Measurements from ENCODE around the gene SPATA31C1. TPM values are rescaled to one million over a fixed set of nuclear protein-coding genes. Genes with fewer than 3 reads are reported as not detected.
"Not testable (repeated sequence)": the region's sequence is repeated elsewhere in the genome, so short reads cannot be mapped to it uniquely, and the experiment has no call there.

The SPATA31C1 gene
- total RNA-seq, 1 experiment from 2014 or later = 0.15 TPM

DNA sequence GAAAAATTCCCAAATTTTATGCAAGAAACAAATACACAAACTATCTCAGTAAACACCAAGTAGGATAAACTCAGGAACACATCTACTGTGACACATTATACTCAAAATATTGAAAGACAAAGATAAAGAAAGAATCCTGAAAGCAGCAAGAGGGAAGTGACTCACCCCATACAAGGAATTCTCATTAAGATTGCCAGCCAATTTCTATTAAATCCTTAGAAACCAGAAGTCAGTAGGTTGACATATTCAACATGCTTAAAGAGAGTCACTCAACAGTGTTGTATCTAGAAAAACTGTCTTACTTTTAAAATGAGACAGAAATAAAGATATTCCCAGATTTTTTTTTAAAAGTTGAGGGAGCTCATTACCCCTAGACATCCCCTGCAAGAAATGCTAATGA, 19.6 kb upstream of the SPATA31C1 start:
- Mint-ChIP-seq H3K27ac (no peak overlapping the region), H3K36me3 (ENCODE audit: insufficient read depth in 1 of 3, low read depth in 3 of 3) (peaks cover 9 to 19% (median 13%) of the 10 kb centered on the region in 3 experiments; a peak in 6 of 7 replicates), H3K27me3 (ENCODE audit: low read depth) (peaks cover under 1% of the 10 kb centered on the region; the same call in 1 of the 2 replicates), H3K9me3 (peaks cover 26 to 27% of the 10 kb centered on the region in 2 experiments), H3K4me3 (no peak overlapping the region), H3K4me1 (no peaks in the 10 kb centered on the region)
- no peaks in the 10 kb centered on the region for H3K4me1 ChIP-seq (ENCODE audit: insufficient read depth, low read length)
- no peak overlapping the region for H3K23ac ChIP-seq (ENCODE audit: insufficient read length, low read depth, low read length)
- no peak overlapping the region for H4K5ac ChIP-seq (ENCODE audit: insufficient read length, low read depth, low read length)
- H2BK12ac ChIP-seq (ENCODE audit: insufficient read length, low read depth, low read length) = no peak overlapping the region
- H2AFZ ChIP-seq (ENCODE audit: low read length) = no peak overlapping the region
- H2BK5ac ChIP-seq (ENCODE audit: insufficient read length, low read length) = no peak overlapping the region
- TF ChIP-seq, protein P1, sequence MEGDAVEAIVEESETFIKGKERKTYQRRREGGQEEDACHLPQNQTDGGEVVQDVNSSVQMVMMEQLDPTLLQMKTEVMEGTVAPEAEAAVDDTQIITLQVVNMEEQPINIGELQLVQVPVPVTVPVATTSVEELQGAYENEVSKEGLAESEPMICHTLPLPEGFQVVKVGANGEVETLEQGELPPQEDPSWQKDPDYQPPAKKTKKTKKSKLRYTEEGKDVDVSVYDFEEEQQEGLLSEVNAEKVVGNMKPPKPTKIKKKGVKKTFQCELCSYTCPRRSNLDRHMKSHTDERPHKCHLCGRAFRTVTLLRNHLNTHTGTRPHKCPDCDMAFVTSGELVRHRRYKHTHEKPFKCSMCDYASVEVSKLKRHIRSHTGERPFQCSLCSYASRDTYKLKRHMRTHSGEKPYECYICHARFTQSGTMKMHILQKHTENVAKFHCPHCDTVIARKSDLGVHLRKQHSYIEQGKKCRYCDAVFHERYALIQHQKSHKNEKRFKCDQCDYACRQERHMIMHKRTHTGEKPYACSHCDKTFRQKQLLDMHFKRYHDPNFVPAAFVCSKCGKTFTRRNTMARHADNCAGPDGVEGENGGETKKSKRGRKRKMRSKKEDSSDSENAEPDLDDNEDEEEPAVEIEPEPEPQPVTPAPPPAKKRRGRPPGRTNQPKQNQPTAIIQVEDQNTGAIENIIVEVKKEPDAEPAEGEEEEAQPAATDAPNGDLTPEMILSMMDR (conservative IDR thresholded peaks at IDR 0.05) = no peak
- no peak overlapping the region for H3K27ac ChIP-seq (ENCODE audit: insufficient read length, low read depth, low read length)
- H3K79me1 ChIP-seq (ENCODE audit: insufficient read depth, low read depth, low read length, poor library complexity, severe bottlenecking) = no peaks in the 10 kb centered on the region
- no peaks in the 10 kb centered on the region for H4K20me1 ChIP-seq (ENCODE audit: control insufficient read depth, insufficient read depth, insufficient read length)
- no peak overlapping the region for H3T11ph ChIP-seq (ENCODE audit: low read length)
- H2AK5ac ChIP-seq (ENCODE audit: insufficient read length, low read length) = no peak overlapping the region
- no peak overlapping the region for H4K91ac ChIP-seq (ENCODE audit: insufficient read length, low read depth, low read length)
- H2BK120ac ChIP-seq (ENCODE audit: low read depth, low read length, poor library complexity, severe bottlenecking) = no peak overlapping the region
- no peaks in the 10 kb centered on the region for H3K79me2 ChIP-seq (ENCODE audit: insufficient read depth, low read length)
- no peak overlapping the region for H3K56ac ChIP-seq (ENCODE audit: insufficient read length, low read depth, low read length)
- H3K9me3 ChIP-seq (ENCODE audit: control insufficient read depth, low read depth, low read length) = no peaks in the 10 kb centered on the region
- H3K4ac ChIP-seq (ENCODE audit: low read depth, low read length) = no peak overlapping the region
- no peak overlapping the region for H2BK20ac ChIP-seq (ENCODE audit: low read depth, low read length, poor library complexity, severe bottlenecking)
- no peaks in the 10 kb centered on the region for H3K23me2 ChIP-seq (ENCODE audit: insufficient read length, low read depth, low read length, poor library complexity, severe bottlenecking)
- DNase-seq = no peak
- no peak overlapping the region for H3K18ac ChIP-seq (ENCODE audit: insufficient read length, low read depth, low read length)
- H3K4me2 ChIP-seq (ENCODE audit: insufficient read depth, insufficient read length, low read length) = no peak overlapping the region
- H4K8ac ChIP-seq (replicated peaks; ENCODE audit: insufficient read length, low read depth, low read length) = no peak overlapping the region
- H2BK15ac ChIP-seq (ENCODE audit: low read depth, low read length) = no peak overlapping the region
- no peak overlapping the region for H3K14ac ChIP-seq (ENCODE audit: insufficient read depth, low read length)
- H3K27me3 ChIP-seq (ENCODE audit: insufficient read depth, low read length) = no peaks in the 10 kb centered on the region
- no peak overlapping the region for H3K9ac ChIP-seq (ENCODE audit: extremely low read depth, insufficient read length, low read length)

- H3K79me2 ChIP-seq (ENCODE audit: insufficient read depth, low read length); H2BK15ac ChIP-seq (ENCODE audit: low read depth, low read length); H2AK5ac ChIP-seq (ENCODE audit: insufficient read length, low read length); H2AFZ ChIP-seq (ENCODE audit: low read length); H3K18ac ChIP-seq (ENCODE audit: insufficient read length, low read depth, low read length); H4K8ac ChIP-seq (replicated peaks; ENCODE audit: insufficient read length, low read depth, low read length); H3K4me1 ChIP-seq (ENCODE audit: insufficient read depth, low read length); H3K56ac ChIP-seq (ENCODE audit: insufficient read length, low read depth, low read length); H4K5ac ChIP-seq (ENCODE audit: insufficient read length, low read depth, low read length); H3K4ac ChIP-seq (ENCODE audit: low read depth, low read length); H2BK5ac ChIP-seq (ENCODE audit: insufficient read length, low read length); H3K23ac ChIP-seq (ENCODE audit: insufficient read length, low read depth, low read length); H3K4me3 Mint-ChIP-seq; DNase-seq; H3K4me2 ChIP-seq (ENCODE audit: insufficient read depth, insufficient read length, low read length); H3K27ac Mint-ChIP-seq; H4K20me1 ChIP-seq (ENCODE audit: control insufficient read depth, insufficient read depth, insufficient read length); H3K23me2 ChIP-seq (ENCODE audit: insufficient read length, low read depth, low read length, poor library complexity, severe bottlenecking); H3K27me3 ChIP-seq (ENCODE audit: insufficient read depth, low read length); H2BK120ac ChIP-seq (ENCODE audit: low read depth, low read length, poor library complexity, severe bottlenecking); H3K14ac ChIP-seq (ENCODE audit: insufficient read depth, low read length); H3K4me1 Mint-ChIP-seq; H3K9me3 ChIP-seq (ENCODE audit: control insufficient read depth, low read depth, low read length); H4K91ac ChIP-seq (ENCODE audit: insufficient read length, low read depth, low read length); H2BK20ac ChIP-seq (ENCODE audit: low read depth, low read length, poor library complexity, severe bottlenecking); H3T11ph ChIP-seq (ENCODE audit: low read length); H3K27ac ChIP-seq (ENCODE audit: insufficient read length, low read depth, low read length); H2BK12ac ChIP-seq (ENCODE audit: insufficient read length, low read depth, low read length); H3K79me1 ChIP-seq (ENCODE audit: insufficient read depth, low read depth, low read length, poor library complexity, severe bottlenecking); H3K9ac ChIP-seq (ENCODE audit: extremely low read depth, insufficient read length, low read length): not testable (repeated sequence)
- no CpG with 5 or more reads among the region's 11 CpGs for WGBS (ENCODE audit: extremely low coverage, insufficient read length, low lambda C conversion rate)
- Mint-ChIP-seq H3K27me3 (ENCODE audit: low read depth) (peaks cover 10% of the 10 kb centered on the region), H3K9me3 (peaks cover 47 to 49% of the 10 kb centered on the region in 2 experiments), H3K36me3 (ENCODE audit: insufficient read depth in 1 of 3, low read depth in 3 of 3) (peaks cover 11 to 28% (median 21%) of the 10 kb centered on the region in 3 experiments)
Measured at GRCh38 chr9:87902371-87902770, 15.4 kb upstream of the SPATA31C1 start.

Measured in H9 (cell line).